NCI-H2227 (cell line): Measurements from ENCODE around the gene SP3.

ENCODE experiments used
- DNase-seq: peaks from one replicate; lab custom pipeline; 2025; ENCODE audit not compliant: unreplicated experiment; lab: John Stamatoyannopoulos, UW

The SP3 gene

GRCh38 chr2:173965372-173966025 lies at the start of gene SP3:
Gene SP3, minus strand, starts transcription at chr2:173965373. Its CDS starts 202 bp downstream, at chr2:173965171.
- peak; percentile 99 for DNase-seq

- DNase-seq = peak; percentile 43
These were observed 49.5 kb upstream of the SP3 start for GRCh38 chr2:174014699-174015070.

DNA sequence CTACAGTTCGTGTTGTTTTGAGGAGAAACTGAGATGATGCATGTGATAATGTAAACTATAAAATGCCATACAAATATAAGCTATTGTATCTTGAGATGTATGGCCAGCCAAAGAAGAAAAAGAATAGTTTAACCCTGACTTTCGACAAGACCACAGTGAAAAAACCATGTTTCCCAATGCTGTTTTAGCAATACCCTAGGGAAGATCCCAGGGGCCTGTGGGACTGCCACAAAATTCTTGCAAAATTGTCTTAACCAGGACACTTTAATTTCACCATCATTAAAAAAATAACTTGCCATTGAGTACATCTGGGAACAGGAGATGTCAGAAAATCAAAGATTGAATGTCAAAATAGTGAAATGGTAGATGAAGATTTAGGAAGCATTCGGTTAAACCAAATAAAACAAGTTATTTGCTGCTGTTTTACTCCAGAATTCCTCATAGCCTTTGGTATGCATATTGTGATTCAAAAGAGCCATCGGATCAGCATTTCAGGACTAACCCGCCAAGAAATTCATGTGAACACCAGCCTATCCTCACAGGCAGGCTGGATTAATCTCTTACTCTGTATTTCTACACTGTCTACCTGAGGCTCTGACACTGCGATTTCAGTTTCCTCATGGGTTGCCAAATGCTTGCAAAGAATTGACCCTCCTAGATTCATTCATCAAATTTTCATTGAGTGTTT lies 49.0 kb upstream of the SP3 start:
- no peak for DNase-seq

DNA sequence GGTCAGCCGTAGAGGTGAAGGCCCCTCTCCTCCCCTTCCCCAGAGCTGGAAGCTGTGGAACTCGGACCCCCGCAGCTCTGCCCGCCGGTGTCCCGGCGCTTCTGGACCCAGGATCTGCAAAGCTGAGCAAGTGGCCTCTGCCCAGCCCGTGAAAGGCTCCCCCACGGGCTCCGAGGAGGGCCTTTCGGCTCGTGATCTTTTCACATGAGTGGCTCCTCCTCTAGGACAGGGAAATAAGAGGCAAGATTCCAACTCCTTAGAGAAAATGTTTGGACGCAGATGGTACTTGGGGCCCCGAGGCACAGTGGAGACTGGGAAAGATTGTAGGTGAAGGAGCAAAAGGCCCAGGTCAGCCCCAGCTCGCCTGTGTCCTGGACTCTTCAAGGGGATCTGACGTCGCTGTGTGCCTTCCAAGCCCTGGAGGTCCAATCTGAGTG lies 48.2 kb upstream of the SP3 start:
- DNase-seq = no peak

GRCh38 chr2:174012347-174013314 lies 47.5 kb upstream of the SP3 start:
- DNase-seq = no peak

DNA sequence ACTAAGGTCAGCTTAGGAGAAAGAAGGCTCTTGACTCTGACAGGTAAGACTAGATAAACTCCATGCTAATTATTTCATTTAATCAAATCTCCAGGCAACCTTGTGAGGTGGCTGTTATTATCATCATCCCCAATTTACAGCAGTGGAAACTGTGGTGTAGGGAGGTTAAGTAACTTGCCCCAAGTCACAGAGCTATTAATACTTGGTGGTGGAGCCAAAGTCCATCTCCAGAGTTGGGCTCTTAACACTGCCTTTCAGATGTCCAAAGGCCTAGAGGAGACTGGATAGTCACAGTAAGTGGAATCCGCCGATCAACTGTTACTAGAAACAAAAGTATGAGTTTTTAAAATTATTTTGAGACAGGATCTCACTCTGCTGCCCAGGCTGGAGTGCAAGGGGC lies 46.6 kb upstream of the SP3 start:
- DNase-seq = no peak

- DNase-seq = no peak
These were observed 46.0 kb upstream of the SP3 start for GRCh38 chr2:174011173-174011572.

DNA sequence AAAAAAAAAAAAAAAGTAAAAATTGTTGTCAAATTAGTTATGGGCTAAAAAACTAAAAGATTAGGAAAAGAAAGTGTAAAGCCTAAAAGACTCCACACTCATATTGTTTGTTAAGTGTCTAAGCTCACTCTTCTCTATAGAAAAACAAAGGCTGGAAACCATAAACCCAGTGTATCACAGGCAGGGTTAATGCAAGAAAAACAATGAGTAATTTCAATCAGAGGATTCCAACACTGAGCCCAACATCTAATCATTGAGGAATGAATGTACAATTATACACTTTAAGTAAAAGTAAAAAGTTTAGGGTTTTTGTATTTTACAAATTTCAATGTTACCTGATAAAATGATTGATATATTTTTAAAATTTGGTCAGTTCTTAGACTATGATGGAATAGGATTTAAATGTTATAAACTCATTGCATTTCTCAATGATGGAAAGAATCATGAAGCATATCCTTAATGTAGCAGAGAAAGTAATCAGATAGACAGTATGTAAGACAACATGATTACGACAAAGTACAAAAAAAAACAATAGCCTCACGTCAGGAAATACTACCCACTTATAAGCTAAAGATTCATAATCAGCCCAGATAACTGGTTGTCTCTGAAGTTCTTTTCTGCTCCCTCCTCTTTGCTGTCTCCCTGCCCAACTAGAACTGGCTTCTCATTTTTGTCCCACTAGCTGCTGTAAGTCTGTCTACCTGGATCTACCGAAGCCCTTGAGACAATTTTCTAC lies 44.5 kb upstream of the SP3 start:
- no peak for DNase-seq

DNA sequence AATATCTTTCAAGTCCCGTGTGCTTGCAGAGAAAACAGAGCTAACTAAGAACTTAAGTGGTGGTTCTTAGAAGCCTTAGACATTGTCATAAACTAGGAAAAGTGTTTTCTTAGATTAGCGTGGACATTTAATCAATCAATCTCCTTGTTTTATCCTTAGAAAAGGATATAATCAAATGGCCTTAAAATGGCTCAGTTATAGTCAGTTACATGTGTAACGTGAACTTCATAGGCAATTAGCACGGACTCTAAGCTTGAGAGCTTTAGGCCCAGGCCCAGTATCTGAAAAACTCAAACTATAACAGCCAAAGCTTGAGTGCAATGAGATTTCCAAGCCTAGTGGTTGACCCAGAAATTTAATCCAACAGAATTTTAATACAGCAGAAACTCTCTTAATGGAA lies 43.5 kb upstream of the SP3 start:
- DNase-seq = no peak

DNA sequence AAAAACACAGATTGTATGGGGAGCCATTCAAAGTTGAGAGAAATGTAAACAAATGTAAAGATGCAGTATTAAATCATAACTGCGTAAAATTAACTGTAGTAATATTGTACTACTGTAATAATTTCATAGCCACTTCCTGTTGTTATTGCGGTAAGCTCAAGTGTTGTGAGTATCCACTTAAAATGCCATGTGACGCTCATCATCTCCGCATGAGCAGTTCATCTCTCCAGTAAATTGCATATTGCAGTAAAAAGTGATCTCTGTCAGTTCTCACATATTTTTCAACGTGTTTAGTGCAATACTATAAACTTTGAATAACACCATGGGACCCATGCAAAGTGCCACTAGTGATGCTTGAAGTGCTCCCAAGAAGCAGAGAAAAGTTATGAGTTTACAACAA lies 41.8 kb upstream of the SP3 start:
- peak; percentile 67 for DNase-seq

GRCh38 chr2:174005801-174006419 lies 40.7 kb upstream of the SP3 start:
- no peak for DNase-seq

DNA sequence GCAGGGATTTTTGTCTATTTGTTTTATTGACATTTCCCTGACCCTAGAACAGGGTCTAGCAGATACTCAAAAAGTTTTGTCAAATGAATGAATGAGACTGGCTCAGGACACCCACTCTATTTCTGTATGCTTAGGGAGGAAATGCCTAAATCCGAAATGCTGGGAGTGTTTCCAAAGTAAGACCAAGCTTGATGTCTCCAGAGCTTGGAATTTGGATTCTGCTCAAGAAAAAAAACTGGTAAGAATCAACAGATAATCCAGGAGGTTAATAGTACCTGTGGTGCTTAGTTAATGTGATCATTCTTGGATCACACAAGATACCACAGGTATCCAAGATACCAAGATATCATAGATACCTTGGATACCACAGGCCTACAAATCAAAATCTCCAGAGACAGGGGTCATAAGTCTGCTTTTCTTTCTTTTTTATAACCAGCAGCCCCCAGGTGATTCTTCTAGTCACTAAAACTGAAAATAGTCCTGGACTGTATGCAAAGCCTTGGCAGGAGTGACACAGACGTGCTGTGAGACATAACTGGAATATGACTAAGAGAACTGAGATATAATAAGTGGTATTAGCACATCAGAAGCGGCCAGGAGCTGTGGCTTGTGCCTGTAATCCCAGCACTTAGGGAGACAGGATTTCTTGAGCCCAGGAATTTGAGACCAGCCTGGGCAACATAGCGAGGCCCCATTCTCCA lies 39.9 kb upstream of the SP3 start:
- DNase-seq = no peak

GRCh38 chr2:174003720-174004695 lies 38.8 kb upstream of the SP3 start:
- no peak for DNase-seq

- no peak for DNase-seq
These were observed 37.5 kb upstream of the SP3 start for GRCh38 chr2:174002679-174003078.

DNA sequence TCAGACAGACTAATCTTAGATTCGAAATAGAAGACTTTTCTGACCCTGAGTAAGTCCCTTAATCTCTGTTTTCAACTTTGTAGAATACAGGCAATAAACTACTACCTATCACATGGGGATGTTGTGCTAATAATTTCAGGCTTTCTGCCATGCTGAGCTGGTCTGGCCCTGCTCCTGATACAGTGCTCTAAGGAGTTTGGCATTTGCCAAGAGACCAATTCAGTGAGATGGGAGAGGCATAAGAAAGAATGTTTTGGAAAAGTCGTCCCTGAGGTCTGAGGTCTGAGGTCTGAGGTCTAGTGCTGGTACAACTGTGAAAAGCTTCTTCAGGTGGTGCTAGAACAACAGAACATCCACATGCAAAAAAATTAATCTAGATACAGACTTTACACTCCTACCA lies 35.9 kb upstream of the SP3 start:
- no peak for DNase-seq

DNA sequence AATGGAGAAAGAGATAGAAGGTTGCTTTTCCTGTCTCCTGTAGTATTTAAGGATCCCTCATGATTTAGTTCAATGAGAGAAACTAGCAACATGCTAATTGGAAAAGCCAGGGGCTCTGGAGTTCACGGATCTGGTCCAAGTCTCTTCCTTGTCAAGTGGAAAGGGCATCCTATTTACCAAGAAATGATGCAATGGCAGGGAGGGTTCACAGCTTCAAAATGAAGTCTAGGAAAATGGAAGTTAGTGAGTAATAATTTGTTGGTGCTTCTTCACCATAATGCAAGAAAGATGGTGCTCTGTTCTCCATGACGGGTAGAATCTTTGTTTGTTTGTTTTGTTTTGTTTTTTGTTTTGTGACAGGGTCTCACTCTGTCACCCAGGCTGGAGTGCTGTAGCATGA lies 34.6 kb upstream of the SP3 start:
- no peak for DNase-seq

GRCh38 chr2:173999272-173999671 lies 34.1 kb upstream of the SP3 start:
- DNase-seq = no peak

DNA sequence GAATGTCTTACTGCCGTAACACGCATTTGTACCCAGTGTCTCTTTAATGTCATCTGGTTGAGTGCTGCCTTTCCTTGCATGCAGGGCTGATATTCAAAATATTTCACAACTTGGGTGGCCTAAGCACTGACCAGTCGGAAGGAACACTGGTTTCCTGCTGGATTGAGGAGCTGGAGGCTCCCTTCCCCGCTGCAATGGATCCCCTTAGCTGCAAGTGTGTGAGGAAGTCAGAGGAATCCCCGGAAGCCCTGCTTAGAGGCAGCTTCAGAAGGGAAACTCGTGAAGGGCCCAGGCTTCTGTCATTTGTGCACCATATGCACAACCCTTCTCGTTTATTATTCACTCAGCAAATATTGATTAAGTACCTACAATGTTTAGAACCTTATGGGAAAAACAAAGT lies 33.2 kb upstream of the SP3 start:
- no peak for DNase-seq

- DNase-seq = no peak
These were observed 32.6 kb upstream of the SP3 start for GRCh38 chr2:173997753-173998152.
